ENCODE results near the gene ARPC1B.

The ARPC1B gene

DNA sequence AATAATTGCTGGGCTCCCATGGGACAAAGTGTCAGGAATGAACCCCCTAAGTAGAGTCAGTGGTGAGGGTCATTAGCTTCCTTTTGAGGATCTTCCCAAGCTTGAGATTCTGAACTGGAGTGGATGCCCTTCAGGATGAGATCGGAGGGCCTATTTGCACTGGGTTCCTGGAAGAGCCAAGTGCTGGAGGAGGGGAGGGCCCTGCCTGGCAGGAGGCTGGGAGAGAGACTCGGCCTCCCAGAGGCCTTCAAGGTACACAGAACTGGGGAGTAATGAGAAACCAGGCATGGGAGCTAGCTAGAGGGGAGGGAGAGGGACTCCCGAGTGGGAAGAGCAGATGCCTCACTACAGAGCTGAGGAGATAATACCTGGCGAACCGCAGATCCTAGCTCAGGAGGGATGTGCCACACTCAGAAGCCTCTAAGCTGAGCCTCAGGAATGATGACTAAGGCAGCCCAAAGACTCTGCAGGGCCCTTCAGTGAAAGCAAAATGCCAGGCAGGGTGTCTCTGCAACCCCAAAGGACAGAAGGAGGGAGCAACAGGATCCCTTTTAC lies 24.4 kb downstream of the ARPC1B start:
- TF ChIP-seq, protein P1, sequence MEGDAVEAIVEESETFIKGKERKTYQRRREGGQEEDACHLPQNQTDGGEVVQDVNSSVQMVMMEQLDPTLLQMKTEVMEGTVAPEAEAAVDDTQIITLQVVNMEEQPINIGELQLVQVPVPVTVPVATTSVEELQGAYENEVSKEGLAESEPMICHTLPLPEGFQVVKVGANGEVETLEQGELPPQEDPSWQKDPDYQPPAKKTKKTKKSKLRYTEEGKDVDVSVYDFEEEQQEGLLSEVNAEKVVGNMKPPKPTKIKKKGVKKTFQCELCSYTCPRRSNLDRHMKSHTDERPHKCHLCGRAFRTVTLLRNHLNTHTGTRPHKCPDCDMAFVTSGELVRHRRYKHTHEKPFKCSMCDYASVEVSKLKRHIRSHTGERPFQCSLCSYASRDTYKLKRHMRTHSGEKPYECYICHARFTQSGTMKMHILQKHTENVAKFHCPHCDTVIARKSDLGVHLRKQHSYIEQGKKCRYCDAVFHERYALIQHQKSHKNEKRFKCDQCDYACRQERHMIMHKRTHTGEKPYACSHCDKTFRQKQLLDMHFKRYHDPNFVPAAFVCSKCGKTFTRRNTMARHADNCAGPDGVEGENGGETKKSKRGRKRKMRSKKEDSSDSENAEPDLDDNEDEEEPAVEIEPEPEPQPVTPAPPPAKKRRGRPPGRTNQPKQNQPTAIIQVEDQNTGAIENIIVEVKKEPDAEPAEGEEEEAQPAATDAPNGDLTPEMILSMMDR (IDR thresholded peaks at IDR 0.05; ENCODE audit: low read length, missing control alignments), result no peak

DNA sequence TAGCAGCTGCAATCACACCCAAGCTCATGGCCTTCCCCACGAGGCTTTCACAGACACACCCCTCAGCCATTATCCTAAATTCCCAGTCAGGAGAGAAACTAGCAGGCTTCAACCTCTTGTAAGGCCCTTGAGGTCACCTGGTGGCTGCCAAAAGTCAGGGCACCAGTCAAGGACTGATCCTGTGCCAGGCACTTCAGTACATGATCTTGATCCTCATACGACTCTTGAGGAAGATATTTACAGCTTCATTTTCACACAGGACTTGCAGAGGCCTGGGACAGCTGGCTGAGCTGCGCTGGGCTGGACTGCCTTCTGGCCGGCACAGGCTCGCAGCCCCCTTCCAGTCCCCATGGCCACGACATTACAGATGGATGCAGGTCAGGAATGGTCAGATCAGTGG lies 25.1 kb downstream of the ARPC1B start:
- H3K4me3 ChIP-seq (replicated peaks; ENCODE audit: low read depth, low read length), result no peak overlapping the region
- no peak for DNase-seq (ENCODE audit: low read depth)
- TF ChIP-seq, protein P1 (IDR thresholded peaks at IDR 0.05; ENCODE audit: low read length, missing control alignments), result no peak

More for the DNA sequence above, 24.4 kb downstream of the ARPC1B start:
- H3K4me3 ChIP-seq (replicated peaks; ENCODE audit: low read depth, low read length), result no peak overlapping the region
- DNase-seq (ENCODE audit: low read depth), result no peak

DNA sequence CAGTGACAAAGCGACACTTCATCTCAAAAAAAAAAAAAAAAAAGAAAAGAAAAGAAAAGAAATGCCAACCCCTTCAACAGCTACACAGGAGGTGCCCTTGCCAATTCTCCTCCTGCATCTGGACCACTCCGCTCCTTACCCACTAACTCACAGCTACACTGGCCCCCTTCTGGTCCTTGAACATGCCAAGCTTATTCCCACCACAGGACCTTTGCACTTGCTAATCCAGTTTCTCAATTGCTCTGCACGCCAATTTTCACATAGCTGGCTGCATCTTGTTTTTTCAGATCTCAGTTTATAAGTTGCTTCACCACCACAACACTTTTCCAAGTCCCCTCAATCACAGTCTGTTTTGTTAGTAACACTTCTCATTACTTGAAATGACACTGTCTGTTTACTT lies 28.3 kb downstream of the ARPC1B start:
- TF ChIP-seq, protein P1 (IDR thresholded peaks at IDR 0.05; ENCODE audit: low read length, missing control alignments), result no peak
- no peak overlapping the region for H3K4me3 ChIP-seq (replicated peaks; ENCODE audit: low read depth, low read length)
- no peak for DNase-seq (ENCODE audit: low read depth)

DNA sequence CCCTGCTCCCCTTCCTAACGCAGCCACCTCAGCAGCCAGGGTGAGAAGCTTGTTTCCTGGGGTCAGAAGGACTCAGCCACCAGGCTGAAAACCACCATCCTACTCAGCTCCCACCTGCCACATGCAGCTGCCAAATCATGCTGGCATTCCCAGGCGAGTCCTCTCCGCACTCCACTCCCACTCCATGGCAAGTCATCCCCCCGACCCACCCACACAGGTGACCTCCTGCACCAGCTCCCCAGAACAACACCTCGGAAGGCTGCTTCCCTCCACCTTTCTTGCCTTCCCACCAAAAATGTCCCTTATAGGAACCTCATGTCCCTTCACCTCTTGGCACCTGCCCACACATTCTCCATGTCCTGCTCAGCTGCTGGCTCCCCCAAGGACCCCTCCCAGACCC lies 29.2 kb downstream of the ARPC1B start:
- TF ChIP-seq, protein P1 (IDR thresholded peaks at IDR 0.05; ENCODE audit: low read length, missing control alignments), result no peak
- H3K4me3 ChIP-seq (replicated peaks; ENCODE audit: low read depth, low read length), result no peak overlapping the region

DNA sequence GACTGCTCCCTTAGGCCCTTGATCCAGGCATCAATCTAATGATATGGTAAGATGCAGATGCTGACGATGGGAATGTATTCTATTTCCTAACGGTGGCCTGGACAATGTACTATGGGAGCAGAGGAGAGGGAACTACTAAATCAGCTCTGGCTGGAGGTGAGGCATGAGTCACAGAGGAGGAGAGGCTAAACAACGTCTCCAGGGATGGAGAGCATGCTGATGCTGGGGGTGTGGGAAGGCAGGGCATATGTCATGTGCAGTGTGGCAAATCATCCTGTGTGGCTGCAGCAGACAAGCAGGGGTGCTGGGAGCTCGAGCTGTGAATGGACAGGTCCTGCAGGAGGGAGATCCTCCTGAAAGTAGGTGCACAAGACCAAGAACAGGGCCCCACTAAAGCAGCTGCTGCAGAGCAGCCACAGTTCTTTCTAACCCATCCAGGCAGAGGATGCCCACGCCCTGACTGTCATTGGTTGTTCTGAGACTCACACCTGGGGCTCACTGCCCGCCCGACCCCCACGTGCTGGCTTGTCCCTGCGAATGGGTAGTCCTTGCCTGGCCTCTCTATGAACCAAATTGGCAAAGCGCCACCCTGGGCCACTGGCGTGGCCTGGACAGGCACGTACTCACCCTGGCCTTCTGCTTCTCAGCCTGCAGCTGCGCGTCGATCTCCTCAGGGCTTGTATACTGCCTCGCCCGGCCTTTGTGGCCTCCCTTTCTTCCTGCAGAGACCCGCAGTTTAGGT lies 29.9 kb downstream of the ARPC1B start:
- DNase-seq (ENCODE audit: low read depth), result no peak
- TF ChIP-seq, protein P1 (IDR thresholded peaks at IDR 0.05; ENCODE audit: low read length, missing control alignments), result no peak
- no peak overlapping the region for H3K4me3 ChIP-seq (replicated peaks; ENCODE audit: low read depth, low read length)

More for the DNA sequence above, 29.2 kb downstream of the ARPC1B start:
- no peak for DNase-seq (ENCODE audit: low read depth)

DNA sequence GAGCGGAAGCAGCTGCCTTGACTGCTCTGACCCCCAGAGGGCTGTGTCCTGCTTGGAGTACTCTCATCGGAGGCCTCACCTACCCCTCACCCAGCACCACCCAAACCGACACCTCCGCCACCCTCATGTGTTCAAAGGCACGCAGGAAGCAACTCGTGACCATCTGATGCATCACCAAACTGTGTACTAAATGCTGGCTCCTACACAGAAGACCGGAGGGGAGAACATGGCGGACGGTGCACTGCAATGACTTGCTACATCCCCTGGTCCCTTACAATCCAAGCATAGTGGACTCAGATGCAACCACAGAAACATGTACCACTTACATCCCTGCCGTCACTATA lies 30.4 kb downstream of the ARPC1B start:
- no peak for DNase-seq (ENCODE audit: low read depth)
- no peak overlapping the region for H3K4me3 ChIP-seq (replicated peaks; ENCODE audit: low read depth, low read length)
- TF ChIP-seq, protein P1 (IDR thresholded peaks at IDR 0.05; ENCODE audit: low read length, missing control alignments), result no peak

DNA sequence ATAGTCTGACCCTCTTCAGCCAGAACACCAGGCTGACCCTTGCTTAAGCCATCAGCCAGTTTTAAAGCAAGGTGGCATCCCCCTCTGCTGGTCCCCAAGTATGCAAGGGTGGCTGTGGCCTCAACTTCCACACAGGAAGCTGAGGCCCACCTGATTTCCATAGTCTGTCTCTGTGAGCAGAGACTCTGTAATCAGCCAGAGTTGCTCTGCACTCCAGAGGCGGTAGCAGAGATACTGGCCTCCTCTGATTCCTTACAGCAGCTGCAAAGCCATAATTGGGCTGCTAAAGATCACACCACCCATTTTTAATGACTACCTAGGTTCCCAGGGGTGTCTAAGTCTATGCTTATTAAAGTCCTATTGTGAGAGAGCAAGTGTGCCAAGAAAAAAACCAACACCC lies 32.0 kb downstream of the ARPC1B start:
- no peak overlapping the region for H3K4me3 ChIP-seq (replicated peaks; ENCODE audit: low read depth, low read length)
- no peak for DNase-seq (ENCODE audit: low read depth)
- TF ChIP-seq, protein P1 (IDR thresholded peaks at IDR 0.05; ENCODE audit: low read length, missing control alignments), result no peak

Measured in fibroblast of pulmonary artery (primary cell).